H1 (cell line): Measurements from ENCODE around the gene ELFN2. TPM values are rescaled to one million over a fixed set of nuclear protein-coding genes. Genes with fewer than 3 reads are reported as not detected.

Experiments used
- CTCF ChIA-PET: fragments of 300-600 bp; sonication (Branson Sonifier 250); formaldehyde crosslinking; loops from one replicate; lab custom pipeline; 2021; ENCODE audit not compliant: partially characterized antibody; lab: Charles Lee
- POLR2A ChIA-PET: fragments of 300-600 bp; sonication (Branson Sonifier 250); formaldehyde crosslinking; loops from one replicate; lab custom pipeline; 2021; ENCODE audit warnings: inconsistent platforms; ENCODE audit not compliant: partially characterized antibody; lab: Charles Lee
- DNase-seq, 2 experiments: peaks; one replicate each; pipeline versions ENCODE4 v3.0.0 to v3.0.0-alpha.2; 2010 to 2022; ENCODE audit warnings: low spot score in 2 of 2, low read depth in 1 of 2, mixed read lengths in 1 of 2
- FAIRE-seq: peaks from 2 replicates; lab custom pipeline; 2011; peaks lifted over from hg19 to GRCh38; lab: Jason Lieb, UNC
- H2AFZ ChIP-seq: 2 replicates; pipeline ENCODE4 v1.8.1; 2012; ENCODE audit warnings: low read length, inconsistent platforms
- H2AK5ac ChIP-seq: 2 replicates; pipeline ENCODE4 v1.6.1; 2013; ENCODE audit warnings: low read depth, low read length
- H2BK120ac ChIP-seq: replicated peaks from 2 replicates; pipeline ENCODE3; 2013; ENCODE audit warnings: low read depth, low read length, inconsistent platforms
- H2BK12ac ChIP-seq: 2 replicates; pipeline ENCODE4 v1.6.1; 2013; ENCODE audit warnings: low read depth, low read length
- H2BK15ac ChIP-seq: 2 replicates; pipeline ENCODE4 v1.6.1; 2013; ENCODE audit warnings: low read length
- H2BK20ac ChIP-seq: 2 replicates; pipeline ENCODE4 v1.6.1; 2013; ENCODE audit warnings: low read length
- H2BK5ac ChIP-seq: 2 replicates; pipeline ENCODE4 v1.6.1; 2013; ENCODE audit warnings: low read depth, low read length
- H3K14ac ChIP-seq: 2 replicates; pipeline ENCODE4 v1.6.1; 2013; ENCODE audit warnings: inconsistent platforms; ENCODE audit not compliant: insufficient read length
- H3K18ac ChIP-seq: 2 replicates; pipeline ENCODE4 v1.6.1; 2013; ENCODE audit warnings: low read length; ENCODE audit errors: extremely low read depth
- H3K23ac ChIP-seq: 2 replicates; pipeline ENCODE4 v1.6.1; 2013; ENCODE audit warnings: inconsistent platforms; ENCODE audit not compliant: insufficient read length
- H3K23me2 ChIP-seq: 2 replicates; pipeline ENCODE4 v1.6.1; 2013; ENCODE audit warnings: low read depth, low read length
- H3K27ac ChIP-seq: 2 replicates; pipeline ENCODE4 v1.6.1; 2011; ENCODE audit warnings: low read depth, low read length, inconsistent platforms
- H3K27me3 ChIP-seq, 4 experiments: replicated peaks in 1 of 4; 1 replicate in 1 of 4; 2 replicates in 3 of 4; pipeline versions ENCODE4 v1.6.1 to v1.8.1; 2011 to 2013; ENCODE audit warnings: low read length in 3 of 4, mild to moderate bottlenecking in 3 of 4, inconsistent platforms in 2 of 4, mixed read lengths in 2 of 4, moderate library complexity in 1 of 4; ENCODE audit not compliant: control insufficient read depth in 3 of 4, insufficient read depth in 3 of 4; ENCODE audit errors: extremely low read depth in 1 of 4
- H3K36me3 ChIP-seq, 4 experiments: 2 replicates each; pipeline versions ENCODE4 v1.6.1 to v1.8.1; 2011 to 2013; ENCODE audit warnings: mild to moderate bottlenecking in 4 of 4, low read length in 3 of 4, moderate library complexity in 2 of 4, control low read depth in 1 of 4, inconsistent platforms in 1 of 4; ENCODE audit not compliant: insufficient read depth in 4 of 4, control insufficient read depth in 2 of 4
- H3K4ac ChIP-seq: replicated peaks from 2 replicates; pipeline ENCODE3; 2013; ENCODE audit warnings: low read length, low read depth, mixed read lengths, inconsistent platforms; ENCODE audit not compliant: insufficient read length
- H3K4me1 ChIP-seq, 4 experiments: replicated peaks in 1 of 4; 1 replicate in 1 of 4; 2 replicates in 3 of 4; pipeline versions ENCODE4 v1.6.1 to v1.8.1; 2011 to 2013; ENCODE audit warnings: low read length in 3 of 4, inconsistent platforms in 2 of 4, mixed read lengths in 1 of 4; ENCODE audit not compliant: insufficient read depth in 4 of 4, control insufficient read depth in 3 of 4
- H3K4me2 ChIP-seq, 2 experiments: 2 replicates each; pipeline versions ENCODE4 v1.6.1 to v1.8.1; 2011 to 2013; ENCODE audit warnings: low read depth in 2 of 2, low read length in 2 of 2, control low read depth in 1 of 2, inconsistent platforms in 1 of 2, mild to moderate bottlenecking in 1 of 2; ENCODE audit not compliant: insufficient read depth in 1 of 2
- H3K4me3 ChIP-seq, 4 experiments: fragments of 200-600, 300-600 bp in 1 of 4; sonication (generic), shearing (Covaris generic), sonication (Bioruptor Twin) in 1 of 4; 2 replicates each; pipeline versions ENCODE4 v1.5.1 to v1.8.1; 2011 to 2016; ENCODE audit warnings: low read length in 4 of 4, low read depth in 3 of 4, control low read depth in 2 of 4, inconsistent platforms in 2 of 4, mild to moderate bottlenecking in 2 of 4, mixed read lengths in 1 of 4, moderate library complexity in 1 of 4; ENCODE audit not compliant: insufficient read depth in 2 of 4; ENCODE audit errors: extremely low read depth in 1 of 4
- H3K56ac ChIP-seq: replicated peaks from 2 replicates; pipeline ENCODE3; 2013; ENCODE audit warnings: low read depth, mild to moderate bottlenecking, mixed read lengths, low read length, inconsistent platforms; ENCODE audit not compliant: insufficient read length
- H3K79me1 ChIP-seq: 2 replicates; pipeline ENCODE4 v1.6.1; 2013; ENCODE audit warnings: low read depth, low read length, control low read depth
- H3K79me2 ChIP-seq, 2 experiments: 2 replicates each; pipeline versions ENCODE4 v1.6.1 to v1.8.1; 2012 to 2013; ENCODE audit warnings: low read length in 2 of 2, mild to moderate bottlenecking in 2 of 2, inconsistent platforms in 1 of 2; ENCODE audit not compliant: insufficient read depth in 2 of 2, control insufficient read depth in 1 of 2
- H3K9ac ChIP-seq, 4 experiments: replicated peaks in 1 of 4; 1 replicate in 1 of 4; 2 replicates in 3 of 4; pipeline versions ENCODE4 v1.6.1 to v1.8.1; 2011 to 2013; ENCODE audit warnings: low read depth in 3 of 4, low read length in 3 of 4, control low read depth in 2 of 4, mild to moderate bottlenecking in 2 of 4, moderate library complexity in 2 of 4, inconsistent platforms in 1 of 4; ENCODE audit errors: extremely low read depth in 1 of 4
- H3K9me3 ChIP-seq, 2 experiments: 2 replicates each; pipeline versions ENCODE4 v1.6.1 to v1.8.1; 2012 to 2013; ENCODE audit warnings: mild to moderate bottlenecking in 2 of 2, moderate library complexity in 2 of 2, control low read depth in 1 of 2, inconsistent platforms in 1 of 2, low read depth in 1 of 2, low read length in 1 of 2, mixed read lengths in 1 of 2; ENCODE audit not compliant: insufficient read depth in 2 of 2
- H4K20me1 ChIP-seq, 2 experiments: replicated peaks in 1 of 2; 2 replicates each; pipeline versions ENCODE3 to v1.8.1; 2011 to 2013; ENCODE audit warnings: inconsistent platforms in 2 of 2, low read length in 2 of 2, mild to moderate bottlenecking in 1 of 2; ENCODE audit not compliant: insufficient read depth in 2 of 2, control insufficient read depth in 1 of 2
- H4K5ac ChIP-seq: 2 replicates; pipeline ENCODE4 v1.6.1; 2013; ENCODE audit warnings: low read length, low read depth, mixed read lengths, inconsistent platforms; ENCODE audit not compliant: insufficient read length
- H4K8ac ChIP-seq: 2 replicates; pipeline ENCODE4 v1.8.0; 2013; ENCODE audit warnings: mild to moderate bottlenecking, moderate library complexity, low read length, inconsistent platforms; ENCODE audit not compliant: insufficient read depth; ENCODE audit errors: extremely low read depth
- H4K91ac ChIP-seq: replicated peaks from 2 replicates; pipeline ENCODE3; 2013; ENCODE audit warnings: low read length, mixed read lengths, inconsistent platforms; ENCODE audit not compliant: insufficient read length
- MAX ChIP-seq: IDR thresholded peaks from 2 replicates; pipeline ENCODE4 v1.6.1; 2012; ENCODE audit warnings: inconsistent platforms
- NRF1 ChIP-seq: IDR thresholded peaks from 2 replicates; pipeline ENCODE4 v1.6.1; 2011; ENCODE audit warnings: mild to moderate bottlenecking, low read depth, low read length, improper control_type of control experiment
- WGBS, 2 experiments: shearing (Covaris generic) in 1 of 2; methylation state at CpG; one replicate each; pipeline versions ENCODE4 v1.1.6 to v1.1.7; 2013 to 2015; ENCODE audit warnings: low lambda C conversion rate in 2 of 2, mixed read lengths in 2 of 2, inconsistent platforms in 1 of 2, low coverage in 1 of 2, missing lambda C conversion rate in 1 of 2; ENCODE audit not compliant: insufficient replicate concordance in 2 of 2, insufficient coverage in 1 of 2, insufficient read length in 1 of 2; ENCODE audit errors: extremely low coverage in 1 of 2, missing lambda C conversion rate in 1 of 2; 5-methylcytosine and 5-hydroxymethylcytosine counted together
- polyA plus RNA-seq, 7 experiments: library from polyadenylated mRNA; depleted of rRNA in 3 of 7; stranded (reverse) in 5 of 7; unstranded in 2 of 7; fragments of >200 nt in 5 of 7; fragments of 200-250 nt in 2 of 7; gene quantifications; 1 replicate in 5 of 7; 2 replicates in 1 of 7; 4 replicates in 1 of 7; pipeline versions ENCODE4 v1.2.1 to v1.2.3, GENCODE V29; 2011 to 2013; ENCODE audit warnings: missing spikeins in 2 of 7, mixed read lengths in 2 of 7
- total RNA-seq: library from RNA; stranded (reverse); fragmentation: NEBNext Ultra II Directional; extraction: Animal tissue kit (Norgen Biotek cat#: 25700); gene quantifications from 2 replicates; pipeline ENCODE4 v1.2.1, GENCODE V29; 2021

The ELFN2 gene
- total and polyA plus RNA-seq, 2 of the 8 experiments (the other 6 are each of a cell fraction or from before 2014, with no cell fraction given): 0.63 to 0.88 TPM

GRCh38 chr22:37416827-37417226, 10.5 kb downstream of the ELFN2 start:
- WGBS, 2 experiments: 69% methylated on average over 14 of the region's 14 CpGs; no CpG with 5 or more reads in 1 of the 2 experiments
- Histone ChIP-seq H2AK5ac (0 out of 2 replicates have a peak overlapping the region, but pooled peaks have one; percentile 8), H3K27ac (no peak overlapping the region), H3K4me1 (peaks cover 3 to 24% (median 18%) of the 10 kb centered on the region in 4 experiments), H3K79me2 (no peaks in the 10 kb centered on the region), H3K27me3 (peaks cover 0 to 27% (median 25%) of the 10 kb centered on the region in 4 experiments; a peak in 6 of 7 replicates), H3K4me2 (no peak overlapping the region), H4K20me1 (peaks cover 0 to 2% of the 10 kb centered on the region in 2 experiments), H3K36me3 (no peaks in the 10 kb centered on the region), H4K5ac (no peak overlapping the region), H4K91ac (no peak overlapping the region), H3K4ac (no peak overlapping the region), H3K56ac (no peak overlapping the region), H3K79me1 (no peaks in the 10 kb centered on the region), H2AFZ (no peak overlapping the region), H3K23ac (no peak overlapping the region), H3K9ac (no peak overlapping the region), H2BK5ac (no peak overlapping the region), H3K14ac (no peak overlapping the region), H3K9me3 (no peaks in the 10 kb centered on the region), H4K8ac (no peak overlapping the region), H3K4me3 (no peak overlapping the region), H3K23me2 (peaks cover 10% of the 10 kb centered on the region; the same call in 1 of the 2 replicates), H2BK15ac (no peak overlapping the region), H2BK12ac (no peak overlapping the region), H2BK20ac (no peak overlapping the region), H3K18ac (no peak overlapping the region), H2BK120ac (no peak overlapping the region)
- no peak for FAIRE-seq
- POLR2A ChIA-PET: interaction anchor here (1.1 to 1.4 kb wide), 2 partner anchors 9 to 43 kb away, joined by 3 to 4 read pairs; no protein-coding TSS in a partner anchor
- DNase-seq: no peak
- CTCF ChIA-PET: interaction anchor here (1.2 to 3.0 kb wide), 2 partner anchors 13 to 100 kb away, joined by 6 to 25 read pairs; no protein-coding TSS in a partner anchor
- TF ChIP-seq NRF1 (no peak), MAX (peak; percentile 39; the same call in 1 of the 2 replicates)
